H1 (cell line): ENCODE results near the gene DCP2.

Source experiments
- CHD2 ChIP-seq: IDR thresholded peaks from 2 replicates; pipeline ENCODE4 v1.6.1; 2012; ENCODE audit warnings: low read length, improper control_type of control experiment
- GTF2F1 ChIP-seq: IDR thresholded peaks from 2 replicates; pipeline ENCODE4 v1.6.1; 2012; ENCODE audit warnings: low read depth, low read length, improper control_type of control experiment, borderline replicate concordance
- TF ChIP-seq, protein P1 (sequence below), 3 experiments: IDR thresholded peaks; 1 replicate in 2 of 3; 2 replicates in 1 of 3; pipeline versions ENCODE4 v1.5.1 to v1.6.1; 2011; ENCODE audit warnings: low read length in 3 of 3, mild to moderate bottlenecking in 3 of 3, inconsistent platforms in 2 of 3, low read depth in 1 of 3, moderate library complexity in 1 of 3; ENCODE audit not compliant: insufficient read depth in 1 of 3; ENCODE audit errors: control extremely low read depth in 1 of 3

DNA sequence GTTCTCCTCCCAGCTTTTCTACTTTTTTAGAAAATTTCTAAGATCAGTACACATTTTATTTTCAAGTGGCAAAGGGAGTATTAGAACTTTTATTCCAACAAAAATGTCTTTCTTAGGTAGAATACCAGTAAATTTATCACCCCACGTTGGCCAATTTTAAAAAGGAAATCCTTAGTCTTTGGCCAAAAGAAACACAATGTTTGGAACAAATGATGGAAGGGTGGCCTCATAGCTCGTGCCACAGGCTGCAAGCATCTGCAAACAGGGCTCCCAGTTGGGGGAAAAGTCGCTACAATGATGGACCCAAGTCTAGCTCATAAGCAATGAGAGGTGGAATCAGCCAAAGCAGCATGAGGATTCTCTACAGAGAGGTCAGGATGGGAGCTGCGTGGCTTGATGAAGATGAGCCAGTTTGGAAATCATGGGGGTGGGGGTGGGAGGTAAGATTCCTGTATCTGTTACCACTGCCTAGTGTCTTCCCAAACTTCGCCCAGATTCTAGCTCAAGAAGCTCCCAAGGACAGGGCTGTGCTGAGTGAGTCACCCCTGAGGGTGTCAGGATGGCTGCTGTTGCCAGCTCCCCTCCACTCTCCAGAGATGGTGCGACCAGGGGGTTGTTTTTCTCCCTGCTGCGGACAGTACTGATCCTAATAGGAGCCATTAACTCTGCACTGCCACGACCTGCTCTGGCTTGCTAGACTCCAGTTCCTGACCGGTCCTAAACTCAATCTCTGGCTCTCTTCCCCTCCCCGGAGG, 75.6 kb downstream of the DCP2 start:
- TF ChIP-seq, protein P1, sequence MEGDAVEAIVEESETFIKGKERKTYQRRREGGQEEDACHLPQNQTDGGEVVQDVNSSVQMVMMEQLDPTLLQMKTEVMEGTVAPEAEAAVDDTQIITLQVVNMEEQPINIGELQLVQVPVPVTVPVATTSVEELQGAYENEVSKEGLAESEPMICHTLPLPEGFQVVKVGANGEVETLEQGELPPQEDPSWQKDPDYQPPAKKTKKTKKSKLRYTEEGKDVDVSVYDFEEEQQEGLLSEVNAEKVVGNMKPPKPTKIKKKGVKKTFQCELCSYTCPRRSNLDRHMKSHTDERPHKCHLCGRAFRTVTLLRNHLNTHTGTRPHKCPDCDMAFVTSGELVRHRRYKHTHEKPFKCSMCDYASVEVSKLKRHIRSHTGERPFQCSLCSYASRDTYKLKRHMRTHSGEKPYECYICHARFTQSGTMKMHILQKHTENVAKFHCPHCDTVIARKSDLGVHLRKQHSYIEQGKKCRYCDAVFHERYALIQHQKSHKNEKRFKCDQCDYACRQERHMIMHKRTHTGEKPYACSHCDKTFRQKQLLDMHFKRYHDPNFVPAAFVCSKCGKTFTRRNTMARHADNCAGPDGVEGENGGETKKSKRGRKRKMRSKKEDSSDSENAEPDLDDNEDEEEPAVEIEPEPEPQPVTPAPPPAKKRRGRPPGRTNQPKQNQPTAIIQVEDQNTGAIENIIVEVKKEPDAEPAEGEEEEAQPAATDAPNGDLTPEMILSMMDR (IDR thresholded peaks at IDR 0.05; ENCODE audit: control extremely low read depth in 1 of 3, insufficient read depth in 1 of 3, low read depth in 1 of 3, low read length in 3 of 3) = no peak
- no peak for TF ChIP-seq CHD2
- TF ChIP-seq GTF2F1 = no peak
